DND-41 (cell line): ENCODE measurements around the gene CLEC4F.

ENCODE experiments used
- ATAC-seq: fragments of 200-7000 bp; cut with Tn5 transposase; 3 replicates; pipeline ENCODE4 v1.9.1; 2021; ENCODE audit warnings: low read depth; ENCODE audit not compliant: insufficient read depth
- DNase-seq: peaks from one replicate; pipeline ENCODE4 v3.0.0-alpha.2; 2020
- H2AFZ ChIP-seq: 2 replicates; pipeline ENCODE4 v1.6.0; 2012; ENCODE audit warnings: low read depth, low read length
- H3K27ac ChIP-seq: 2 replicates; pipeline ENCODE4 v1.5.1; 2012; ENCODE audit warnings: low read length, inconsistent platforms
- H3K27me3 ChIP-seq: fragments of 200-600 bp; sonication (generic); 2 replicates; pipeline ENCODE4 v1.6.0; 2012; ENCODE audit warnings: low read length, mild to moderate bottlenecking, inconsistent platforms; ENCODE audit not compliant: insufficient read depth, poor library complexity
- H3K36me3 ChIP-seq: 2 replicates; pipeline ENCODE4 v1.5.1; 2012; ENCODE audit warnings: low read length, inconsistent platforms; ENCODE audit not compliant: insufficient read depth
- H3K4me1 ChIP-seq: 2 replicates; pipeline ENCODE4 v1.5.1; 2012; ENCODE audit warnings: mild to moderate bottlenecking, low read length; ENCODE audit not compliant: insufficient read depth
- H3K4me2 ChIP-seq: 2 replicates; pipeline ENCODE4 v1.6.0; 2012; ENCODE audit warnings: mild to moderate bottlenecking, moderate library complexity, low read length, inconsistent platforms; ENCODE audit not compliant: insufficient read depth
- H3K4me3 ChIP-seq, 2 experiments: fragments of 200-600 bp in 1 of 2; shearing (Covaris generic) in 1 of 2; 2 replicates each; pipeline ENCODE4 v1.5.1; 2012 to 2016; ENCODE audit warnings: inconsistent platforms in 2 of 2, low read length in 2 of 2, mild to moderate bottlenecking in 2 of 2, low read depth in 1 of 2, moderate library complexity in 1 of 2
- H3K79me2 ChIP-seq: 2 replicates; pipeline ENCODE4 v1.6.0; 2012; ENCODE audit warnings: low read length, inconsistent platforms; ENCODE audit not compliant: insufficient read depth
- H3K9ac ChIP-seq: 2 replicates; pipeline ENCODE4 v1.6.0; 2012; ENCODE audit warnings: low read depth, mild to moderate bottlenecking, inconsistent platforms, low read length, moderate library complexity
- H3K9me3 ChIP-seq: 2 replicates; pipeline ENCODE4 v1.5.1; 2012; ENCODE audit warnings: low read length, moderate library complexity, mild to moderate bottlenecking, inconsistent platforms; ENCODE audit not compliant: insufficient read depth, severe bottlenecking
- H4K20me1 ChIP-seq: 2 replicates; pipeline ENCODE4 v1.6.0; 2012; ENCODE audit warnings: low read length; ENCODE audit not compliant: insufficient read depth
- CTCF ChIP-seq: IDR thresholded peaks from 2 replicates; pipeline ENCODE4 v1.5.1; 2012; ENCODE audit warnings: borderline replicate concordance, low read length, moderate library complexity, mild to moderate bottlenecking; ENCODE audit not compliant: poor library complexity, severe bottlenecking; ENCODE audit errors: extremely low read depth
- EZH2 ChIP-seq: IDR thresholded peaks from 3 replicates; pipeline ENCODE4 v1.6.1; 2012; ENCODE audit warnings: borderline replicate concordance, low read depth, mild to moderate bottlenecking, moderate library complexity, low read length, inconsistent platforms; ENCODE audit not compliant: severe bottlenecking

CLEC4F gene

GRCh38 chr2:70779911-70780545, 40.4 kb downstream of the CLEC4F start:
- Histone ChIP-seq H3K27me3 (peaks cover 7% of the 10 kb centered on the region), H3K9me3 (no peaks in the 10 kb centered on the region), H3K36me3 (no peaks in the 10 kb centered on the region), H3K79me2 (no peaks in the 10 kb centered on the region), H3K4me2 (no peak overlapping the region), H3K27ac (no peak overlapping the region), H3K4me3 (no peak overlapping the region), H4K20me1 (no peaks in the 10 kb centered on the region), H3K9ac (no peak overlapping the region), H3K4me1 (no peaks in the 10 kb centered on the region), H2AFZ (no peak overlapping the region)
- DNase-seq = no peak
- no peak for ATAC-seq
- TF ChIP-seq EZH2 (no peak), CTCF (no peak)

GRCh38 chr2:70779491-70779890, 40.9 kb downstream of the CLEC4F start:
- Histone ChIP-seq H3K27me3 (peaks cover 6% of the 10 kb centered on the region), H3K4me2 (no peak overlapping the region), H3K79me2 (no peaks in the 10 kb centered on the region), H3K36me3 (no peaks in the 10 kb centered on the region), H3K9me3 (no peaks in the 10 kb centered on the region), H2AFZ (no peak overlapping the region), H3K4me1 (no peaks in the 10 kb centered on the region), H4K20me1 (no peaks in the 10 kb centered on the region), H3K9ac (no peak overlapping the region), H3K4me3 (no peak overlapping the region), H3K27ac (no peak overlapping the region)
- DNase-seq (no peak), ATAC-seq (no peak)
- no peak for TF ChIP-seq CTCF
- no peak for TF ChIP-seq EZH2

- Histone ChIP-seq H2AFZ (no peak overlapping the region), H3K4me2 (no peak overlapping the region), H3K9me3 (no peaks in the 10 kb centered on the region), H3K9ac (no peak overlapping the region), H3K27me3 (peaks cover 4% of the 10 kb centered on the region), H3K4me1 (no peaks in the 10 kb centered on the region), H3K36me3 (no peaks in the 10 kb centered on the region), H3K4me3 (no peak overlapping the region), H4K20me1 (no peaks in the 10 kb centered on the region), H3K27ac (no peak overlapping the region), H3K79me2 (no peaks in the 10 kb centered on the region)
- ATAC-seq (no peak), DNase-seq (no peak)
- no peak for TF ChIP-seq EZH2
These were observed 41.7 kb downstream of the CLEC4F start for GRCh38 chr2:70778676-70779075.

- TF ChIP-seq CTCF (no peak), EZH2 (no peak)
- H4K20me1 ChIP-seq = no peaks in the 10 kb centered on the region
- ATAC-seq = no peak
- H3K27ac ChIP-seq = no peak overlapping the region
- peaks cover 4% of the 10 kb centered on the region for H3K27me3 ChIP-seq
- no peak overlapping the region for H3K9ac ChIP-seq
- DNase-seq = no peak
- H3K4me3 ChIP-seq = no peak overlapping the region
- no peaks in the 10 kb centered on the region for H3K36me3 ChIP-seq
- H3K4me2 ChIP-seq = no peak overlapping the region
- no peaks in the 10 kb centered on the region for H3K4me1 ChIP-seq
- no peaks in the 10 kb centered on the region for H3K79me2 ChIP-seq
- no peaks in the 10 kb centered on the region for H3K9me3 ChIP-seq
- no peak overlapping the region for H2AFZ ChIP-seq
These were observed 42.9 kb downstream of the CLEC4F start for GRCh38 chr2:70777450-70777849.
